Suprapubic skin (tissue), 4 donors: Measurements from ENCODE around the gene KLF9.

Source experiments
- CTCF ChIP-seq, 2 donors: fragments of 200-600 bp in 1 of 2; fragments of 450-650 bp in 1 of 2; sonication (generic) in 1 of 2; IDR thresholded peaks; one replicate each; pipeline ENCODE4 v1.5.1; 2016 to 2019; ENCODE audit warnings: antibody characterized with exemption in 2 of 2, mild to moderate bottlenecking in 1 of 2, moderate library complexity in 1 of 2
- POLR2A ChIP-seq, 2 donors: fragments of 450-650 bp; IDR thresholded peaks; one replicate each; pipeline ENCODE4 v1.6.1; 2017; ENCODE audit warnings: antibody characterized with exemption in 2 of 2, mild to moderate bottlenecking in 2 of 2, moderate library complexity in 2 of 2
- POLR2AphosphoS5 ChIP-seq, 3 donors: sonication (generic); formaldehyde crosslinking; IDR thresholded peaks; one replicate each; pipeline ENCODE4 v1.6.1; 2017; ENCODE audit warnings: antibody characterized with exemption in 3 of 3

DNA sequence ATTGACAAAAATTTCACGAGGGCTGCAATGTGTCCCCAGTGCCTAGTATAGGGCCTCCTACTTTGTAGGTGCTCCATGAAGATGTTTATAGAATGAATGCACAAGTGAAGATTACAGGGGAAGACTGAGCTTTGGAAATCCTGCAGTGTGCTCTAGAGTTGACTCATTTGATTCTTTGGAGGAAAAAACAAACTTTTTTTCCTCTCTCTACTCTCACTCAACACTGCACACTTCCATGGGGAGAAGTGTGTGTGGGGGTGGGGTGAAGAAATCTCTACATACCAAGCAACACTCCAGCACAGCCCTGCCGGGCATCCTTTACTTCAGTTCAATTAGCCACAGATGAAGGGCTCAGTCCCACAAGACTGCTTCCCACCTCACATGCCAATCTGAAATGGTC, 49.4 kb upstream of the KLF9 start:
- TF ChIP-seq CTCF (IDR thresholded peaks at IDR 0.05) (no peak), POLR2AphosphoS5 (IDR thresholded peaks at IDR 0.05) (no peak), POLR2A (IDR thresholded peaks at IDR 0.05) (no peak)
